Activated CD4-positive, CD25-positive, alpha-beta regulatory T cell treated with anti-CD3 and anti-CD28 coated beads, Interleukin-2, amount 50 U/mL, for 16 hours (primary cell): ENCODE results near the gene LRRC42.
"Not testable (repeated sequence)": the region's sequence is repeated elsewhere in the genome, so short reads cannot be mapped to it uniquely, and the experiment has no call there.

Experiments used
- DNase-seq: peaks from one replicate; pipeline ENCODE4 v3.0.0-alpha.2; 2020; ENCODE audit warnings: low read depth, low spot score

The LRRC42 gene

DNA sequence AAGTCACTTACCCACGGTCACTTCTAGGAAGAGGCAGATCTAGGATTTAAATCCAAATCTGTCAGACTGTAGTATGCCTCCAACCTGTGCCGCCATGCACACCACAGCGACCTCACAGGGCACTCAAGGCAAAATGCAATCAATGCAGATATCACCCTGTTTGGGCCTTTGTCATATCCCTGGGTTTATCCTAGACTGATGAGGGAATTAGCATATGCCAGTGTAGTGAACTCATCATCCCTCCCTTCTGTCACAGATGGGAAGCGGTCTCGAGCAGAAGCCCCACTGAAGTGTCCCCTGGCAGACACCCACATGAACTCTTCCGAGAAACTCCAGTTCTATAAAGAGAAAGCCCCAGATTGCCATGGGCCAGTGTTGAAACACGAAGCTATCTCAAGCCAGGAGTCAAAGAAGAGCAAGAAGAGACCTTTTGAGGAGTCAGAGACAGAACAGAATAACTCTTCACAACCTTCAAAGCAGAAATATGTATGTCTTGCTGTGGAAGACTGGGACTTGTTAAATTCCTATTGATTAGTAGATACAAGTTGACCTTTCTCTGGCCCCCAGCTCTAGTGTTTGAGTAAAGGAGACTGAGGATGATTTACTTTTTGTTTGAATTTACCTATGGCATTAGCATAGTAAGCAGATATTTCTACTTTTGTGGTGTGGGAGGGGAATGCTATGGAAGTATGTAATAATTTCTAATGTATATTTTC lies 21.4 kb downstream of the LRRC42 start:
- no peak for DNase-seq

DNA sequence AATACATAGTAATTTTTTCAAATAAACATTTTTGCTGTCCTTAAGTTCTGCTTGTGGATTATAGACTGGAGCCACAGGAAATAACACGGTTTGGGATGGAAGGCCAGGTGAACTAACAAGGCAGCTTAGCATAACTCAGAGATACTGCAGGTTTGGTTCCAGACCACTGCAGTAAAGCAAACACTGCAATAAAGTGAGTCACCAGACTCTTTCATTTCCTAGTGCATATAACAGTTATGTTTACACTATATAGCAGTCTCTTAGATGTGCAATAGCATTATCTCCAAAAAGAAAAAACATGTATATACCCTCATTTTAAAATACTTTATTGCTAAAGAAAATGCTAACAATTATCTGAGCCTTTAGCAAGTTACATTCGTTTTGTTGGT lies 22.0 kb downstream of the LRRC42 start:
- DNase-seq: no peak

DNA sequence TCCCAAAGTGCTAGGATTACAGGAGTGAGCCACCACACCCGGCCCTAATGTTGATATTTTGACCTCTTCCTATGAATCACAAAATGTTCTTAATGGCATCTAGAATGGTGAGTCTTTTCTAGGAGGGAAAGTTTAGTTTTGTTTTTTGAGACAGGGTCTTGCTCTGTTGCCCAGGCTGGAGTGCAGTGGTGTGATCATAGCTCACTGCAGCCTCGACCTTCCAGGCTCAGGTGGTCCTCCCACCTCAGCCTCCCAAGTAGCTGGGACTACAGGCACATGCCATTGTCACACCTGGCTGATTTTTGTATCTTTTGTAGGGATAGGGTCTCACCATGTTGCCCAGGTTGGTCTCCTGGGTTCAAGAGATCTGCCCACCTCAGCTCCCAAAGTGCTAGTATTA lies 23.2 kb downstream of the LRRC42 start:
- DNase-seq: not testable (repeated sequence)

DNA sequence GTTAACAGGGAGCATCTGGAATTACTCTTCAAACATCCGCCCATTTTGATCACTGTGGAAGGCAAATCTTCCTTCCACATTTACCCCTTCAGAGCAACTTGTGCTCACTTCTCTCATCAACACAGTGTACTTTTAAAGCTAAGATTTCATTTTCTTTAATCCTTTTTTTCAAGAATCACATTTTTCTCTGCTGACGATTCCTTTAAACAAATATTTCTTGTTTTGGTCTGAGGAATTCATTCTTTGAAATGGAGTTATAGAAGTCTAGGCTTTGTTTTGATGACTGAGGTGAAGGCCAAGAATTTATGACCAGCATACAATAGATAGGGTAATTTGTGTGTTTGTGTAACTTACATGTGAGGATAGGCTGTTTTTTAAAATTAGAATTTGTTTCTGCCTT lies 25.6 kb downstream of the LRRC42 start:
- no peak for DNase-seq

DNA sequence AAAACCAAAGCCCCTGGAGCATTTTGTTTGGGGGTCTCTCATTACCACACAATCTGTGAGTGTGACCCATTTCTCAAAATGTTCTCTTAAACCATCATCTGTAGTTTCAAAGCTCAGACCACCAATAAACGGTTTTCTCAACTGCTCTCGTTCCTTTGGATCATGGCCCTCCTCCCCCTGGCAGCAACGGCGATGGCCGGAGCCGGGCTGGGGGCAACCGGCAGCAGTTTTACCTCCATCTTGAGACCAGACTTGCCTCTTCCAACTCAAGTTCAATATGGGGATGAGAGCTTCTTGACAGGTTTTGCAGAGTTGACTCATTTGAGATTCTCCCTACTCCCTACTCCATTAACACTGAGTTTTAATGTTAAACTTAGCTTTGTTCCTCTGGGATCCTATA lies 29.7 kb downstream of the LRRC42 start:
- DNase-seq: no peak

DNA sequence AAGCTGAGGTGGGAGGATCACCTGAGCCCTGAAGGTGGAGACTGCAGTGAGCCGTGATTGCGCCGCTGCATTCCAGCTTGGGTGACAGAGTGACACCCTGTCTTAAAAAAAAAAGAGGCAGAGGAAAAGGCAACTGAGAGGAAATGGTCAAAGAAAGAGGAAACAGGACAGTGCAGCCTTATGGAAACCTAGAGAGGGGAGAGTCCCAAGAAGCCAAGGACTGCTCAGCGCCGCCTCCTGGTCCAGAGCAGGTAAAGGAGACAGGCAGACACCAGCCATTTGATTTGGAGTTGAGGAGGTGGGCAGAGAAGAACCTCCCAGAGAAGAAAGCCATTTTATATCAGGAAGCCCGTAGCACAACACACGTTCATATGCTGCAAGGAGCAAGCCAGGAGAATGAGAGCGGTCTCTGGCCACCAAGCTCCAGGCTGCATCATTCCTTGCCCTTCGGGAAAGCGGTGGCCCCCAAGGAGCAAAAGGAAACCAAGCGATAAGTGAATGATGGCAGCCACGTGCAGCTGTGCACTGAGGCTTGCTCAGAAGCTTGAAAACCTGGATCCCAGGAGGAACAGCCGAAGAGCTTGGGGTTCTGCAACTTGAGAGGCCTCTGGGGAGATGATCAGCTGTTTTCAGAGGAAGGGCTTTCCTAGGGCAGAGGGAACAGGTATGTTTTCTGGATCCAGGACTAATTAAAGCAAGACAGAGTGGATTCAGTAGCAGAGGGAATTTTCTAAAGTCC lies 33.7 kb downstream of the LRRC42 start:
- DNase-seq: no peak

GRCh38 chr1:53981220-53981619 lies 35.1 kb downstream of the LRRC42 start:
- DNase-seq: no peak

DNA sequence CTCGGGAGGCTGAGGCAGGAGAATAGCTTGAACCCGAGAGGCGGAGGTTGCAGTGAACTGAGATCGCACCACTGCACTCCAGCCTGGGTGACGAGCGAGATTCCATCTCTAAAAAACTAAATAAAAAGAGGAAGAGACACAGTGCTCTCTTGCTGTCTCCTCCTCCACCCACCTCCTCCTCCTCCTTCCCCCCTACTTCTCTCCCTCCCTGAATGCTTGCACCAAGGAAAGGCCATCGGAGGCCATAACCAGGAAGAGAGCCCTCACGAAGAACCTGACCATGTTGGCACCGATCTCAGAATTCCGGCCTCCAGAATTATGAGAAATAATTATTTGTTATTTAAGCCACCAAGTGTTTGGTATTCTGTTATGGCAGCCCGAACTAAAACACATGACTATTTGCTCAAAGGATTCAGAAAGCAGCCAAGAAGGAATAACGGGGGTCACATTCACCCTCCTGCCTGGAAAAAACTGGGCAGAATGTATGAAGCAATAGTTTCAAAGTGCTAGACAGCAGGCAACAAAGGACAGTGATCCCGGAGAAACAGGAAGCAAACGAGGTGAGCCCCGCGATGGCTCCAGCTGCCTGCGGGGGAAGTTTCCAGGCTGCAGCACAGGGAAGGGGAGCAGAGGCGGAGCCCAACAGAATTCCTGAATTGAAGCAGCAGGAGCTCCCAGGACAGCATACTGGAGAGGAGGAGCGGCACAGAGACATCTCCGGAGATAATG lies 36.0 kb downstream of the LRRC42 start:
- no peak for DNase-seq

- DNase-seq: no peak
Measured at GRCh38 chr1:53982763-53983104, 36.6 kb downstream of the LRRC42 start.

DNA sequence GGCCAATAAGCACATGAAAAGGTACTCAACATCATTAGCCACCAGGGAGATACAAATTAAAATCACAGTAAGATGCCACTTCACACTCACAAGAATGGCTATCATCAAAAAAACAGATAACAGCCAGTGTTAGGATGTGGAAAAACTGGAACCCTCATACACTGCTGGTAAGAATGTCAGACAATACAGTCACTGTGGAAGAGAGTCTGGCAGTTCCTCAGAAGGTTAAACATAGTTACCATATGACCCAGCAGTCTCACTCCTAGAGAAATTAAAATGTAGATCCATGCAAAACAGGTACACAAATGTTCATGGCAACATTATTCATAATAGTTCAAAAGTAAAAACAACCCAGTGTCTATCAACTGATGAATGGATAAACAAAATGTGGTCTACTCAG lies 38.6 kb downstream of the LRRC42 start:
- no peak for DNase-seq

DNA sequence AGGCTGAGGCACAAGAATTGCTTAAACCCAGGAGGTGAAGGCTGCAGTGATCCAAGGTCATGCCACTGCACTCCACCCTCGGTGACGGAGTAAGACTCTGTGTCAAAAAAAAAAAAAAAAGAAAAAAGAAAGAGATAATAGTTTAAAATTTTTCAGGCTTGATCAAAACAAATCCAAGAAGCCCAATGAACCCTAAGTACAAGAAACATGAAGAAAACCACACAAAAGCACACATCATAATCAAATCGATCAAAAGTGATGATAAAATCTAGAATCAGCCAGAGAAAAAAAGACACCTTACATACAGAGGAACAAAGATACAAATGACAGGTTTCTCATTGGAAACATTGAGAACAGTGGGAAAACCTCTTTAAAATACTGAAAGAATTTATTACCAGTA lies 40.3 kb downstream of the LRRC42 start:
- no peak for DNase-seq

DNA sequence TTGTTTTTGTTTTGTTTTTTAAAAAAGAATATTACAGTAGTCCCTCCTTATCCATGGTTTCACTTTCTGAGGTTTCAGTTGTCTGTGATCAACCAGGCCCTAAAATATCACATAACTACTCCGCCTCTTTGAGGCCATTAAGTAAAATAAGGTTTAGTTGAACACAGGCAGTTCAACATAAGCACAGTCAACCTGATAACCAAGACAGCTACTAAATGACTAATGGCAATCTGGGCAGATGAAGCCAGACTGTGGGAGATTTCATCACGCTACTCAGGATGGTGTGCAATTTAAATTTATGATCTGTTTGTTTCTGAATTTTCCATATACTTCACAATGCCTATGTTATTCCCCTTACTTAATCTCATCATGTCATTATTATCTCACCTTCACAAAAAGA lies 41.7 kb downstream of the LRRC42 start:
- no peak for DNase-seq

DNA sequence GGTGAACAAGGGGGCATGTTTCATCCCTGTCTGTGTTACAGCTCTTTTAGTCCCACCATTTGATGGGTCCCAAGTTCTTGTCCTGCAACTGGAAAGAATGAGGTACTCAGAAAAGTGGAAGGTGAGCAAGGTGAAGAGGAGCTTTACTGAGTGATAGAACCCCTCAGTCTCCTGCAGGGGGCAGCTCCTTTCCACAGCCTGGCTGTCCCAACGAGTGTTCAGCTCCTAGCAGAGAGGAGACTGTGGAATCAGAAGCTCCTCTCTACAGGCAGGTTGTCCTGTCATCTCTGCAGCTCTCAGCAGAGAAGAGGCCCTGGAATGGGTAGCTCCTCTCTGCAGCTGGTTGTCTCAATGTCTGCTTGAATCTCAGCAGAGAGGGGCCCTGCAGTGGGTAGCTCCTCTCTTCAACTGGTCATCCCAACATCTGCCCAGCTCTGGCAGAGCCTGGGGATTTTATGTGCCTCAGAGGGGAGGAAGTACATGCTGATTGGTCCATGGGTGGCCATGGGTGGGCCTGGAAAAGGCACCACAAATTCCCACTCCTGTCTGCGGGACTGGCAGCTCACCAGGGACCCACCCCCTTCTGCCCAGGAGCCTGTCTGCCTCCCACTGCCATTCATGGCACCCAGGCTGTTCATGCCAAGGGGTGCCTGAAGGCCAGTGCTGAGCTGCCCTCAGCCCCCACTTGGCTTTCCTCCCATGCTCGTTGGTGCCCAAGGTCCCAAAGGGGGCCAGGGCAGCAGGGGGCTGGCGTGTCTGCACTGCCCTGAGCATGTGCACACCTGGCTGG lies 46.1 kb downstream of the LRRC42 start:
- no peak for DNase-seq

DNA sequence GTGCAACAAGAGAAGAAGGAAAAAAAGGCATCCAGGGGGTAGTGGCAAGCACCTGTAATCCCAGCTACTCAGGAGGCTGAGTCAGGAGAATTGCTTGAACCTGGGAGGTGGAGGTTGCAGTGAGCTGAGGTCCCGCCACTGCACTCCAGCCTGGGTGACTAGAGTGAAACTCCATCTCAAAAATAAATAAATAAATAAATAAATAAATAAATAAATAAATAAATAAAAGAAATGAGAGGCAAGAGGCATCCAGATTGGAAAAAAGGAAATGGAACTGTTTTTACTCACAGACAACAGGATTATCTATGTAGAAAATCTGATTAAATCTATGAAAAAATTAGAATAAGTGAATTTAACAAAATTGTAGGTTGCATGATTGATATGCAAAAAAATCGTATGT lies 48.4 kb downstream of the LRRC42 start:
- not testable (repeated sequence) for DNase-seq

DNA sequence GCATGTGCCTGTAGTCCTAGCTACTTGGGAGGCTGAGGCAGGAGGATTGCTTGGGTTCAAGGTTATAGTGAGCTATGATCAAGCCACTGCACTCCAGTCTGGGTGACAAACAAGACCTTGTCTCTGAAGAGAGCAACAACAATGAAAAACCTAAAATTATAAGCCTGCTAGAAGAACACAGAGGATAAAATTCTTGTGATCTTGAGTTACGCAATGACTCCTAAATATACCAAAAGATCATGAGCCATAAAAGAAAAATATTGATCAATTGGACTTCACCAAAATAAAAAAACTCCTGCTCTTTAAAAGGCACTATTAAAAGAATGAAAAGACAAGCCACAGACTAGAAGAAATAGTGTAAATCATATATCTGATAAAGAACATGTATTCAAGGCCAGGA lies 49.5 kb downstream of the LRRC42 start:
- DNase-seq: no peak

GRCh38 chr1:53998223-53998622 lies 52.1 kb downstream of the LRRC42 start:
- DNase-seq: no peak

- no peak for DNase-seq
Measured at GRCh38 chr1:53999920-54000319, 53.8 kb downstream of the LRRC42 start.

DNA sequence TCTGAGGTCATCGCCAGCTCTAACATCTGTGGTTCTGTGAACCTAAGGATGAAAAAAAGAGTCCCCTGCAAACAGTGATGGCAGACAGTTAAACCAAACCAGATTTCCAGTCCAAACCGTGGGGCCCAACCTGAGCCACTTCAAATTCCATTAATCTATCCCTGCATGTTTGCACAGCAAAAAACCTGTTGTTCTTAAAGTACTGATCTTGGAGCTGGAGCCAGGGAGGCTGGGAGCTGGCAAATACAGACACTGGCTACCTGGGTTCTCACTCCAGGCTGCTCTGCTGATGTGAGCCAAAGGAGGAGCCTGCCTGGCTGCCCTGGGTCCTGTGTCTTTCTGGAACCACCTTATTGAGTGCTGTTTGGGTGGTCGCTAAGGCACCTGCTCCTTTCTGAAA lies 55.4 kb downstream of the LRRC42 start:
- no peak for DNase-seq

DNA sequence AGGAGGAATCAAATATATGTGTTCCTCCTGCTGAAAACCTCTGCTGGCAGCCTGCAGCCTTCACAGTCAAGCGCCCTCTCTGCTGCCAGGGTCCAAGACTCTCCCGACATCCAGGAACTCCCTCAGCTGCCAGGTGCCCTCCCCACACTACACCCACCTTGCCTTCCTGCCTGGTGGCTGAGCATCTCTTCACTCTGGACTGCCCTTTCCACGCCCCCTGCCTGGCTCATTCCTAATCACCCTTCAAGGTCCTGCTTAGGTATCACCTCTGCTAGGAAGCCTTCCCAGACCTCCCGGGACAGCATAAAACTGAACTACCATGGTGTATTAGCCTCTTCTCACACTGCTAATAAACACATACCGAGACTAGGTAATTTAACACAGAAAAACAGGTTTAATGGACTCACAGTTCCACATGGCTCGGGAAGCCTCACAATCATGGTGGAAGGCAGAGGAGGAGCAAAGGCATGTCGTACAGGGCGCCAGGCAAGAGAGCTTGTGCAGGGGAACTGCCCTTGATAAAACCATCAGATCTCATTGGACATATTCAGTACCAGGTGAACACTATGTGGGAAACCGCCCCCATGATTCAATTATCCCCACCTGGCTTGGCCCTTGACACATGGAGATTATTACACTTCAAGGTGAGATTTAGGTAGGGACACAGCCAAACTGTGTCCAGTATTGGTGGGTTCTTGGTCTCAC lies 56.5 kb downstream of the LRRC42 start:
- DNase-seq: no peak

DNA sequence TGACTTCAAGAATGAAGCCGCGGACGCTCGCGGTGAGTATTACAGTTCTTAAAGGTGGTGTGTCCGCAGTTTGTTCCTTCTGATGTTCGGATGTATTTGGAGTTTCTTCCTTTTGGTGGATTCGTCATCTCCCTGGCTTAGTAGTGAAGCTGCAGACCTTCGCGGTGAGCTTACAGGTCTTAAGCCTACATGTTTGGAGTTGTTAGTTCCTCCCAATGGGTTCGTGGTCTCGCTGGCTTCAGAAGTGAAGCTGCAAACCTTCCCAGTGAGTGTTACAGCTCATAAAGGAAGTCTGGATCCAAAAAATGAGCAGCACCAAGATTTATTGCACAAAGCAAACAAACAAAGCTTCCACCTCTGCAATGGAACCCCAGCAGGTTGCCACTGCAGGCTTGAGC lies 57.1 kb downstream of the LRRC42 start:
- DNase-seq: no peak

- DNase-seq: not testable (repeated sequence)
Measured at GRCh38 chr1:54003750-54004480, 57.8 kb downstream of the LRRC42 start.
